Parietal lobe (tissue), 1 donor: ENCODE results near the gene CALML5. TPM values are rescaled to one million over a fixed set of nuclear protein-coding genes. Genes with fewer than 3 reads are reported as not detected.

Experiments
- total RNA-seq: library from RNA; depleted of rRNA; stranded (reverse); fragments of >200 nt; gene quantifications from one replicate; pipeline ENCODE4 v1.2.3, GENCODE V29; 2014

The CALML5 gene
- total RNA-seq = not detected

GRCh38 chr10:5499493-5500140 lies at the start of gene CALML5:
CALML5 (minus strand) TSS chr10:5499570; CDS start chr10:5499438, 132 bp downstream.

GRCh38 chr10:5524641-5525560 lies 25.5 kb upstream of the CALML5 start, which contains the start of gene CALML3:
CALML3 (plus strand) TSS chr10:5524961; CDS start chr10:5525086, 125 bp downstream.

Other genes with a start within 250 kb of the CALML5 start
- not detected for gene UCN3, start 134.6 kb downstream of the CALML5 start, total RNA-seq
- not detected for gene TUBAL3, start 94.7 kb downstream of the CALML5 start, total RNA-seq
- 17.8 TPM for gene NET1, start 87.0 kb downstream of the CALML5 start, total RNA-seq
- gene CALML3, start 25.4 kb upstream of the CALML5 start, total RNA-seq = not detected
- 19.1 TPM for gene ASB13, start 167.0 kb upstream of the CALML5 start, total RNA-seq
- gene TASOR2, start 185.3 kb upstream of the CALML5 start, total RNA-seq = 139 TPM